H1 (cell line): ENCODE results near the gene SPSB2. TPM values are rescaled to one million over a fixed set of nuclear protein-coding genes. Genes with fewer than 3 reads are reported as not detected.

ENCODE experiments used
- CTCF ChIA-PET: fragments of 300-600 bp; sonication (Branson Sonifier 250); formaldehyde crosslinking; loops from one replicate; lab custom pipeline; 2021; ENCODE audit not compliant: partially characterized antibody; lab: Charles Lee
- POLR2A ChIA-PET: fragments of 300-600 bp; sonication (Branson Sonifier 250); formaldehyde crosslinking; loops from one replicate; lab custom pipeline; 2021; ENCODE audit warnings: inconsistent platforms; ENCODE audit not compliant: partially characterized antibody; lab: Charles Lee
- DNase-seq, 2 experiments: peaks; one replicate each; pipeline versions ENCODE4 v3.0.0 to v3.0.0-alpha.2; 2010 to 2022; ENCODE audit warnings: low spot score in 2 of 2, low read depth in 1 of 2, mixed read lengths in 1 of 2
- FAIRE-seq: peaks from 2 replicates; lab custom pipeline; 2011; peaks lifted over from hg19 to GRCh38; lab: Jason Lieb, UNC
- H2AFZ ChIP-seq: 2 replicates; pipeline ENCODE4 v1.8.1; 2012; ENCODE audit warnings: low read length, inconsistent platforms
- H2AK5ac ChIP-seq: 2 replicates; pipeline ENCODE4 v1.6.1; 2013; ENCODE audit warnings: low read depth, low read length
- H2BK120ac ChIP-seq: replicated peaks from 2 replicates; pipeline ENCODE3; 2013; ENCODE audit warnings: low read depth, low read length, inconsistent platforms
- H2BK12ac ChIP-seq: 2 replicates; pipeline ENCODE4 v1.6.1; 2013; ENCODE audit warnings: low read depth, low read length
- H2BK15ac ChIP-seq: 2 replicates; pipeline ENCODE4 v1.6.1; 2013; ENCODE audit warnings: low read length
- H2BK20ac ChIP-seq: 2 replicates; pipeline ENCODE4 v1.6.1; 2013; ENCODE audit warnings: low read length
- H2BK5ac ChIP-seq: 2 replicates; pipeline ENCODE4 v1.6.1; 2013; ENCODE audit warnings: low read depth, low read length
- H3K14ac ChIP-seq: 2 replicates; pipeline ENCODE4 v1.6.1; 2013; ENCODE audit warnings: inconsistent platforms; ENCODE audit not compliant: insufficient read length
- H3K18ac ChIP-seq: 2 replicates; pipeline ENCODE4 v1.6.1; 2013; ENCODE audit warnings: low read length; ENCODE audit errors: extremely low read depth
- H3K23ac ChIP-seq: 2 replicates; pipeline ENCODE4 v1.6.1; 2013; ENCODE audit warnings: inconsistent platforms; ENCODE audit not compliant: insufficient read length
- H3K23me2 ChIP-seq: 2 replicates; pipeline ENCODE4 v1.6.1; 2013; ENCODE audit warnings: low read depth, low read length
- H3K27ac ChIP-seq: 2 replicates; pipeline ENCODE4 v1.6.1; 2011; ENCODE audit warnings: low read depth, low read length, inconsistent platforms
- H3K27me3 ChIP-seq, 4 experiments: replicated peaks in 1 of 4; 1 replicate in 1 of 4; 2 replicates in 3 of 4; pipeline versions ENCODE4 v1.6.1 to v1.8.1; 2011 to 2013; ENCODE audit warnings: low read length in 3 of 4, mild to moderate bottlenecking in 3 of 4, inconsistent platforms in 2 of 4, mixed read lengths in 2 of 4, moderate library complexity in 1 of 4; ENCODE audit not compliant: control insufficient read depth in 3 of 4, insufficient read depth in 3 of 4; ENCODE audit errors: extremely low read depth in 1 of 4
- H3K36me3 ChIP-seq, 4 experiments: 2 replicates each; pipeline versions ENCODE4 v1.6.1 to v1.8.1; 2011 to 2013; ENCODE audit warnings: mild to moderate bottlenecking in 4 of 4, low read length in 3 of 4, moderate library complexity in 2 of 4, control low read depth in 1 of 4, inconsistent platforms in 1 of 4; ENCODE audit not compliant: insufficient read depth in 4 of 4, control insufficient read depth in 2 of 4
- H3K4ac ChIP-seq: replicated peaks from 2 replicates; pipeline ENCODE3; 2013; ENCODE audit warnings: low read length, low read depth, mixed read lengths, inconsistent platforms; ENCODE audit not compliant: insufficient read length
- H3K4me1 ChIP-seq, 4 experiments: replicated peaks in 1 of 4; 1 replicate in 1 of 4; 2 replicates in 3 of 4; pipeline versions ENCODE4 v1.6.1 to v1.8.1; 2011 to 2013; ENCODE audit warnings: low read length in 3 of 4, inconsistent platforms in 2 of 4, mixed read lengths in 1 of 4; ENCODE audit not compliant: insufficient read depth in 4 of 4, control insufficient read depth in 3 of 4
- H3K4me2 ChIP-seq, 2 experiments: 2 replicates each; pipeline versions ENCODE4 v1.6.1 to v1.8.1; 2011 to 2013; ENCODE audit warnings: low read depth in 2 of 2, low read length in 2 of 2, control low read depth in 1 of 2, inconsistent platforms in 1 of 2, mild to moderate bottlenecking in 1 of 2; ENCODE audit not compliant: insufficient read depth in 1 of 2
- H3K4me3 ChIP-seq, 4 experiments: fragments of 200-600, 300-600 bp in 1 of 4; sonication (generic), shearing (Covaris generic), sonication (Bioruptor Twin) in 1 of 4; 2 replicates each; pipeline versions ENCODE4 v1.5.1 to v1.8.1; 2011 to 2016; ENCODE audit warnings: low read length in 4 of 4, low read depth in 3 of 4, control low read depth in 2 of 4, inconsistent platforms in 2 of 4, mild to moderate bottlenecking in 2 of 4, mixed read lengths in 1 of 4, moderate library complexity in 1 of 4; ENCODE audit not compliant: insufficient read depth in 2 of 4; ENCODE audit errors: extremely low read depth in 1 of 4
- H3K56ac ChIP-seq: replicated peaks from 2 replicates; pipeline ENCODE3; 2013; ENCODE audit warnings: low read depth, mild to moderate bottlenecking, mixed read lengths, low read length, inconsistent platforms; ENCODE audit not compliant: insufficient read length
- H3K79me1 ChIP-seq: 2 replicates; pipeline ENCODE4 v1.6.1; 2013; ENCODE audit warnings: low read depth, low read length, control low read depth
- H3K79me2 ChIP-seq, 2 experiments: 2 replicates each; pipeline versions ENCODE4 v1.6.1 to v1.8.1; 2012 to 2013; ENCODE audit warnings: low read length in 2 of 2, mild to moderate bottlenecking in 2 of 2, inconsistent platforms in 1 of 2; ENCODE audit not compliant: insufficient read depth in 2 of 2, control insufficient read depth in 1 of 2
- H3K9ac ChIP-seq, 4 experiments: replicated peaks in 1 of 4; 1 replicate in 1 of 4; 2 replicates in 3 of 4; pipeline versions ENCODE4 v1.6.1 to v1.8.1; 2011 to 2013; ENCODE audit warnings: low read depth in 3 of 4, low read length in 3 of 4, control low read depth in 2 of 4, mild to moderate bottlenecking in 2 of 4, moderate library complexity in 2 of 4, inconsistent platforms in 1 of 4; ENCODE audit errors: extremely low read depth in 1 of 4
- H3K9me3 ChIP-seq, 2 experiments: 2 replicates each; pipeline versions ENCODE4 v1.6.1 to v1.8.1; 2012 to 2013; ENCODE audit warnings: mild to moderate bottlenecking in 2 of 2, moderate library complexity in 2 of 2, control low read depth in 1 of 2, inconsistent platforms in 1 of 2, low read depth in 1 of 2, low read length in 1 of 2, mixed read lengths in 1 of 2; ENCODE audit not compliant: insufficient read depth in 2 of 2
- H4K20me1 ChIP-seq, 2 experiments: replicated peaks in 1 of 2; 2 replicates each; pipeline versions ENCODE3 to v1.8.1; 2011 to 2013; ENCODE audit warnings: inconsistent platforms in 2 of 2, low read length in 2 of 2, mild to moderate bottlenecking in 1 of 2; ENCODE audit not compliant: insufficient read depth in 2 of 2, control insufficient read depth in 1 of 2
- H4K5ac ChIP-seq: 2 replicates; pipeline ENCODE4 v1.6.1; 2013; ENCODE audit warnings: low read length, low read depth, mixed read lengths, inconsistent platforms; ENCODE audit not compliant: insufficient read length
- H4K8ac ChIP-seq: 2 replicates; pipeline ENCODE4 v1.8.0; 2013; ENCODE audit warnings: mild to moderate bottlenecking, moderate library complexity, low read length, inconsistent platforms; ENCODE audit not compliant: insufficient read depth; ENCODE audit errors: extremely low read depth
- H4K91ac ChIP-seq: replicated peaks from 2 replicates; pipeline ENCODE3; 2013; ENCODE audit warnings: low read length, mixed read lengths, inconsistent platforms; ENCODE audit not compliant: insufficient read length
- SAP30 ChIP-seq: fragments of 300-600 bp; sonication (generic); IDR thresholded peaks from 2 replicates; pipeline ENCODE4 v1.7.1; 2012; ENCODE audit warnings: low read length, moderate library complexity, mild to moderate bottlenecking, inconsistent platforms; ENCODE audit not compliant: insufficient read depth, insufficient replicate concordance
- WGBS, 2 experiments: shearing (Covaris generic) in 1 of 2; methylation state at CpG; one replicate each; pipeline versions ENCODE4 v1.1.6 to v1.1.7; 2013 to 2015; ENCODE audit warnings: low lambda C conversion rate in 2 of 2, mixed read lengths in 2 of 2, inconsistent platforms in 1 of 2, low coverage in 1 of 2, missing lambda C conversion rate in 1 of 2; ENCODE audit not compliant: insufficient replicate concordance in 2 of 2, insufficient coverage in 1 of 2, insufficient read length in 1 of 2; ENCODE audit errors: extremely low coverage in 1 of 2, missing lambda C conversion rate in 1 of 2; 5-methylcytosine and 5-hydroxymethylcytosine counted together
- polyA plus RNA-seq, 7 experiments: library from polyadenylated mRNA; depleted of rRNA in 3 of 7; stranded (reverse) in 5 of 7; unstranded in 2 of 7; fragments of >200 nt in 5 of 7; fragments of 200-250 nt in 2 of 7; gene quantifications; 1 replicate in 5 of 7; 2 replicates in 1 of 7; 4 replicates in 1 of 7; pipeline versions ENCODE4 v1.2.1 to v1.2.3, GENCODE V29; 2011 to 2013; ENCODE audit warnings: missing spikeins in 2 of 7, mixed read lengths in 2 of 7
- total RNA-seq: library from RNA; stranded (reverse); fragmentation: NEBNext Ultra II Directional; extraction: Animal tissue kit (Norgen Biotek cat#: 25700); gene quantifications from 2 replicates; pipeline ENCODE4 v1.2.1, GENCODE V29; 2021
- TF ChIP-seq, protein P1 (sequence below): IDR thresholded peaks from 2 replicates; pipeline ENCODE4 v1.6.1; 2012; ENCODE audit warnings: inconsistent platforms

SPSB2 gene
- total and polyA plus RNA-seq, 2 of the 8 experiments (the other 6 are each of a cell fraction or from before 2014, with no cell fraction given), result 13.0 to 23.2 TPM

DNA sequence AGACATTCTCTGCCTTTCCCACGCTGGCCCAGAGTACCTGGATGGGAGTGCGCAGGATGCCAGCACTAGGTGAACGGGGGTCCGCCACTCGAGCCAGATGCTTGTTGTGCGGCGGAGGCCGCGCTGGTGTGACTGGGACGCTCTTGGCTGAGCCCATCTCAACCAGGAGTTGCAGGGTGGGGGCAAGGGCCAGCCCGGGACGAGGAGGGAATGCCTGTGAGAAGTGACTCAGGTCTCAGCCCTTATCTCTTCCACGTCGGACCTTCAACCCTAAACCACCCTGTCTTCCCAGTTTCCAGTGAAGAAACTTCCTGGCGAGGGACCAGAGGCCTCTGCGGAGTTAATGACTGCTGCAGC, 22.3 kb downstream of the SPSB2 start:
- TF ChIP-seq SAP30, result peak; percentile 7
- TF ChIP-seq, protein P1, sequence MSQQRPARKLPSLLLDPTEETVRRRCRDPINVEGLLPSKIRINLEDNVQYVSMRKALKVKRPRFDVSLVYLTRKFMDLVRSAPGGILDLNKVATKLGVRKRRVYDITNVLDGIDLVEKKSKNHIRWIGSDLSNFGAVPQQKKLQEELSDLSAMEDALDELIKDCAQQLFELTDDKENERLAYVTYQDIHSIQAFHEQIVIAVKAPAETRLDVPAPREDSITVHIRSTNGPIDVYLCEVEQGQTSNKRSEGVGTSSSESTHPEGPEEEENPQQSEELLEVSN, result no peak
- H3K23me2 ChIP-seq, result peaks cover 13% of the 10 kb centered on the region
- no peaks in the 10 kb centered on the region for H3K9me3 ChIP-seq
- peak overlapping the region; percentile 59 for H3K4ac ChIP-seq
- H2AFZ ChIP-seq, result no peak overlapping the region
- peak overlapping the region; percentile 79 to 94 (median 88) for H3K4me3 ChIP-seq
- no peak overlapping the region for H2BK20ac ChIP-seq
- 0 out of 2 replicates have a peak overlapping the region, but pooled peaks have one; percentile 63 for H2BK15ac ChIP-seq
- H2BK5ac ChIP-seq, result peak overlapping the region; percentile 60
- peak overlapping the region; percentile 22 for H3K56ac ChIP-seq
- no peak overlapping the region for H4K91ac ChIP-seq
- no peak overlapping the region for H2BK12ac ChIP-seq
- CTCF ChIA-PET, result interaction anchor here (0.6 to 19.8 kb wide), 7 partner anchors 17 to 238 kb away, joined by 4 to 292 read pairs (median 10); partner anchors contain the start of genes GNB3, MLF2, P3H3 and SPSB2
- no peak overlapping the region for H4K5ac ChIP-seq
- FAIRE-seq (no peak), DNase-seq (no peak)
- no peak overlapping the region for H2BK120ac ChIP-seq
- H3K79me1 ChIP-seq, result peaks cover 2% of the 10 kb centered on the region
- H3K14ac ChIP-seq, result peak overlapping the region; percentile 57
- POLR2A ChIA-PET, result interaction anchor here (0.6 to 25.7 kb wide), 19 partner anchors 17 to 528 kb away, joined by 3 to 588 read pairs (median 7); partner anchors contain the start of genes C12orf57, GAPDH, GNB3 and GPR162
- H4K8ac ChIP-seq, result peak overlapping the region; percentile 45
- peaks cover 0 to 29% of the 10 kb centered on the region in 2 experiments; a peak in 2 of 4 replicates for H3K79me2 ChIP-seq
- no peak overlapping the region; the same call in 1 of the 2 replicates for H3K27ac ChIP-seq
- H3K4me2 ChIP-seq, result peak overlapping the region; percentile 65 to 96
- 13% methylated on average over 16 of the region's 16 CpGs; no CpG with 5 or more reads in 1 of the 2 experiments for WGBS, 2 experiments
- no peaks in the 10 kb centered on the region for H3K27me3 ChIP-seq
- no peak overlapping the region for H3K18ac ChIP-seq
- H4K20me1 ChIP-seq, result peaks cover 0 to 3% of the 10 kb centered on the region in 2 experiments
- H3K23ac ChIP-seq, result no peak overlapping the region
- H3K4me1 ChIP-seq, result peaks cover 0 to 14% (median 3%) of the 10 kb centered on the region in 4 experiments; a peak in 5 of 7 replicates
- H3K9ac ChIP-seq, result peak overlapping the region; percentile 22 to 55 (median 47)
- peaks cover 9 to 33% (median 23%) of the 10 kb centered on the region in 4 experiments; a peak in 7 of 8 replicates for H3K36me3 ChIP-seq
- no peak overlapping the region for H2AK5ac ChIP-seq
